Endothelial cell of umbilical vein (primary cell): Measurements from ENCODE around the gene KCP. TPM values are rescaled to one million over a fixed set of nuclear protein-coding genes. Genes with fewer than 3 reads are reported as not detected.

Experiments
- BruUV-seq: library from RNA; stranded (reverse); fragments of 400-500 nt; replicated peaks from 2 replicates; lab custom pipeline; 2021; lab: Mats Ljungman, UMichigan
- CTCF ChIA-PET: fragments of 300-600, 350-600 bp; sonication (Branson Sonifier 250); formaldehyde crosslinking; loops from one replicate; lab custom pipeline; 2021; ENCODE audit warnings: antibody characterized with exemption, inconsistent platforms; lab: Charles Lee
- POLR2A ChIA-PET: fragments of 300-600, 350-600 bp; sonication (Branson Sonifier 250); formaldehyde crosslinking; loops from one replicate; lab custom pipeline; 2021; ENCODE audit warnings: antibody characterized with exemption, inconsistent platforms; lab: Charles Lee
- DNase-seq: peaks from one replicate; pipeline ENCODE4 v3.0.0-alpha.2; 2011; ENCODE audit warnings: low read depth, low spot score
- FAIRE-seq: peaks from 2 replicates; lab custom pipeline; 2011; peaks lifted over from hg19 to GRCh38; lab: Jason Lieb, UNC
- H2AFZ ChIP-seq: 2 replicates; pipeline ENCODE4 v1.6.0; 2012; ENCODE audit warnings: low read depth, low read length, control low read depth, inconsistent platforms
- H3K27ac ChIP-seq: 2 replicates; pipeline ENCODE4 v1.5.1; 2011; ENCODE audit warnings: low read depth, mild to moderate bottlenecking, control low read depth, low read length, moderate library complexity; ENCODE audit not compliant: insufficient read depth
- H3K27me3 ChIP-seq, 2 experiments: 2 replicates each; pipeline versions ENCODE4 v1.6.0 to v1.6.1; 2011; ENCODE audit warnings: low read length in 2 of 2, mixed read lengths in 1 of 2; ENCODE audit not compliant: control insufficient read depth in 2 of 2, insufficient read depth in 2 of 2
- H3K36me3 ChIP-seq, 2 experiments: 2 replicates in 1 of 2; 3 replicates in 1 of 2; pipeline ENCODE4 v1.5.1; 2011; ENCODE audit warnings: low read length in 2 of 2, mild to moderate bottlenecking in 1 of 2, moderate library complexity in 1 of 2; ENCODE audit not compliant: control insufficient read depth in 2 of 2, insufficient read depth in 2 of 2; ENCODE audit errors: extremely low read depth in 1 of 2
- H3K4me1 ChIP-seq: 3 replicates; pipeline ENCODE4 v1.5.1; 2011; ENCODE audit warnings: mild to moderate bottlenecking, low read length; ENCODE audit not compliant: control insufficient read depth, insufficient read depth; ENCODE audit errors: extremely low read depth
- H3K4me2 ChIP-seq: 2 replicates; pipeline ENCODE4 v1.6.1; 2011; ENCODE audit warnings: low read length, control low read depth, mixed read lengths; ENCODE audit not compliant: insufficient read depth
- H3K4me3 ChIP-seq, 3 experiments: fragments of 200-600 bp in 1 of 3; sonication (generic), shearing (Covaris generic) in 1 of 3; replicated peaks in 1 of 3; 2 replicates each; pipeline ENCODE4 v1.5.1; 2011 to 2016; ENCODE audit warnings: control low read depth in 3 of 3, low read length in 3 of 3, mild to moderate bottlenecking in 2 of 3, inconsistent platforms in 1 of 3, low read depth in 1 of 3, moderate library complexity in 1 of 3; ENCODE audit not compliant: insufficient read depth in 1 of 3
- H3K79me2 ChIP-seq: 2 replicates; pipeline ENCODE4 v1.6.0; 2012; ENCODE audit warnings: low read length, inconsistent platforms; ENCODE audit not compliant: control insufficient read depth, insufficient read depth
- H3K9ac ChIP-seq: replicated peaks from 2 replicates; pipeline ENCODE3; 2011; ENCODE audit warnings: low read length, control low read depth; ENCODE audit not compliant: insufficient read depth; ENCODE audit errors: extremely low read depth
- H3K9me1 ChIP-seq: replicated peaks from 3 replicates; pipeline ENCODE4 v1.6.0; 2011; ENCODE audit warnings: mild to moderate bottlenecking, low read length; ENCODE audit not compliant: control insufficient read depth, insufficient read depth; ENCODE audit errors: extremely low read depth
- H3K9me3 ChIP-seq: replicated peaks from 2 replicates; pipeline ENCODE4 v1.5.1; 2012; ENCODE audit warnings: low read length, inconsistent platforms; ENCODE audit not compliant: control insufficient read depth, insufficient read depth
- H4K20me1 ChIP-seq: replicated peaks from 2 replicates; pipeline ENCODE3; 2011; ENCODE audit warnings: mild to moderate bottlenecking, low read length; ENCODE audit not compliant: control insufficient read depth, insufficient read depth; ENCODE audit errors: extremely low read depth
- CTCF ChIP-seq, 2 donors: IDR thresholded peaks; 1 replicate in 1 of 2; 2 replicates in 1 of 2; pipeline ENCODE4 v1.5.1; 2011; ENCODE audit warnings: low read length in 2 of 2, mild to moderate bottlenecking in 2 of 2, moderate library complexity in 2 of 2, control low read depth in 1 of 2, inconsistent platforms in 1 of 2, low read depth in 1 of 2; ENCODE audit not compliant: insufficient read depth in 1 of 2; ENCODE audit errors: extremely low read depth in 1 of 2
- EZH2 ChIP-seq: IDR thresholded peaks from 2 replicates; pipeline ENCODE4 v1.6.1; 2012; ENCODE audit warnings: borderline replicate concordance, low read depth, mild to moderate bottlenecking, moderate library complexity, low read length, inconsistent platforms; ENCODE audit not compliant: severe bottlenecking
- FOS ChIP-seq: IDR thresholded peaks from 2 replicates; pipeline ENCODE4 v1.6.1; 2011; ENCODE audit warnings: mild to moderate bottlenecking, low read length, moderate library complexity, borderline replicate concordance; ENCODE audit not compliant: insufficient read depth
- POLR2A ChIP-seq: IDR thresholded peaks from 2 replicates; pipeline ENCODE4 v1.6.1; 2012; ENCODE audit warnings: low read depth, mild to moderate bottlenecking, control low read depth, low read length
- POLR2AphosphoS5 ChIP-seq: IDR thresholded peaks from 2 replicates; pipeline ENCODE4 v1.6.1; 2012; ENCODE audit warnings: low read depth, mild to moderate bottlenecking, control low read depth, low read length, moderate library complexity; ENCODE audit not compliant: insufficient read depth
- dilution Hi-C: fragments of 300-500 bp; cut with MboI; formaldehyde crosslinking; loops from one replicate; pipeline ENCODE4 v1.15.0; 2019; ENCODE audit warnings: low sequenced_read_pairs; ENCODE audit not compliant: extremely low pct_ligation_motif_present
- intact Hi-C: fragments of 100-400 bp; cut with micrococcal nuclease; formaldehyde crosslinking; loops from one replicate; pipeline ENCODE4 v1.10.0; 2022
- polyA plus RNA-seq, 4 experiments: library from polyadenylated mRNA; depleted of rRNA in 3 of 4; stranded (reverse) in 3 of 4; unstranded in 1 of 4; fragments of >200 nt; gene quantifications; 2 replicates each; pipeline versions ENCODE4 v1.2.1 to v1.2.3, GENCODE V29; 2011 to 2012; ENCODE audit warnings: missing spikeins in 1 of 4
- total RNA-seq: library from RNA; stranded (reverse); gene quantifications from 2 replicates; pipeline ENCODE4 v1.2.3, GENCODE V29; 2021

Gene KCP
- total and polyA plus RNA-seq, 2 donors (not counting 3 experiments of a cell fraction or from before 2014, with no cell fraction given): not detected

GRCh38 chr7:128938544-128939074, 28.1 kb upstream of the KCP start:
- Histone ChIP-seq H3K27ac (no peak overlapping the region), H4K20me1 (no peaks in the 10 kb centered on the region), H3K79me2 (no peaks in the 10 kb centered on the region), H3K4me2 (peak overlapping the region; percentile 84), H3K36me3 (no peaks in the 10 kb centered on the region), H3K27me3 (peaks cover 23% of the 10 kb centered on the region in 2 experiments), H3K9me3 (no peaks in the 10 kb centered on the region), H3K9ac (no peak overlapping the region), H2AFZ (peak overlapping the region; percentile 52), H3K4me3 (peak overlapping the region; percentile 7 to 55 (median 32)), H3K9me1 (no peaks in the 10 kb centered on the region), H3K4me1 (peaks cover 7% of the 10 kb centered on the region)
- TF ChIP-seq FOS (no peak), POLR2AphosphoS5 (no peak), CTCF (IDR thresholded peaks at IDR 0.05; ENCODE audit: extremely low read depth in 1 of 2, insufficient read depth in 1 of 2, low read depth in 1 of 2, low read length in 2 of 2) (no peak), POLR2A (no peak), EZH2 (peak; percentile 77)
- DNase-seq (no peak), FAIRE-seq (peak; percentile 48)
- intact Hi-C loops (no loop called here), dilution Hi-C loops (no loop called here)
- POLR2A ChIA-PET: no interaction called here
- CTCF ChIA-PET: interaction anchor here (1.5 kb wide), 1 partner anchor 153 kb away, joined by 5 read pairs; no protein-coding TSS in a partner anchor
- BruUV-seq: no TSS peak
